GM18502 (cell line): ENCODE measurements around the gene FHL3.

Experiments used
- ATAC-seq: cut with Tn5 transposase; IDR thresholded peaks from one replicate; pipeline ENCODE4 v1.9.1; 2021; ENCODE audit warnings: mild to moderate bottlenecking; ENCODE audit not compliant: unreplicated experiment, poor library complexity

Gene FHL3, protein sequence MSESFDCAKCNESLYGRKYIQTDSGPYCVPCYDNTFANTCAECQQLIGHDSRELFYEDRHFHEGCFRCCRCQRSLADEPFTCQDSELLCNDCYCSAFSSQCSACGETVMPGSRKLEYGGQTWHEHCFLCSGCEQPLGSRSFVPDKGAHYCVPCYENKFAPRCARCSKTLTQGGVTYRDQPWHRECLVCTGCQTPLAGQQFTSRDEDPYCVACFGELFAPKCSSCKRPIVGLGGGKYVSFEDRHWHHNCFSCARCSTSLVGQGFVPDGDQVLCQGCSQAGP

DNA sequence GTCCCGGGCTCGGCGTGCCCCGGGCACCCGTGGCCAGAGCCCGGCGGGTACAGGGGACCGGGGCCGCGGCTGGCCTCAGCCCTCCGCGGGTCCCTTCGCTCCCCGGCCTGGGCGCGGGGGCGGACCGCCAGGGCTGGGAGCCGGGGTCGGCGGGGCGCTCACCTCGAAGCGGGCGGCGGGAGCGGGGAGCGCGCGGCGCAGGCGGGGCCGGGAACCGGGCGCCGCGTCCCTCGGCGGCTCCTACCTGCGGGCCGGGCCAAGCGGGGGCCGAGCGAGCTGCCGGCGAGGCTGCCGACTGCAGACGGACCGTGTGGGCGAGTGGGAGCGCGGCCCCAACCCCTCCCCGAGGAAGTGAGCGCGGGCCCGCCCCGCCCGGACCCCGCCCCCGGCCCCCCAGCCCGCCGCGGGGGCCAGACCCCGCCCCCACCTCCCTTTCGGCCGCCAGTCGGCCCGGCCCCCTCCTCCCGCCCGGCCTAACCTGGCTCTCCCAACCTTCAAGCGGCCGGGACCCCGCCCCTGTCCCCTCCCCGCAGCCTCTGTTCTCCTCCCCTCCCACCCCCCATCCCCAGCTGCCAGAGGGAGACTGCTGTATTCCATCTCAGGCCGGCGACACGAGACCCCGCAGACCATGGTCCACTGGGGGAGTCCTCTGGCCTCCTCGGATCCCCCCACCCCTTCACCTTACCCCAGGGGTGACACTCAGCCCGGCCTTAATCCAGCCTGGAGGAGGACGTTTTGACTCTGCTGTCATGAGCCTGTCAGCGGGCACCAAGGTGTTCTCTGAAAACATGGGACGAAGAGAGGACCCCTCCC, at the start of gene FHL3:
Gene FHL3, minus strand, starts transcription at position 320 of the 813 bp plus-strand sequence. CDS start 6,102 bp downstream, outside the sequence.
- no peak for ATAC-seq

- no peak for ATAC-seq
These were observed 48.2 kb upstream of the FHL3 start for GRCh38 chr1:38053416-38054091.

- ATAC-seq: no peak
These were observed 47.6 kb upstream of the FHL3 start for GRCh38 chr1:38052750-38053415.

GRCh38 chr1:38051079-38051543, 45.8 kb upstream of the FHL3 start:
- ATAC-seq: no peak

GRCh38 chr1:38050397-38051078, 45.2 kb upstream of the FHL3 start:
- no peak for ATAC-seq

DNA sequence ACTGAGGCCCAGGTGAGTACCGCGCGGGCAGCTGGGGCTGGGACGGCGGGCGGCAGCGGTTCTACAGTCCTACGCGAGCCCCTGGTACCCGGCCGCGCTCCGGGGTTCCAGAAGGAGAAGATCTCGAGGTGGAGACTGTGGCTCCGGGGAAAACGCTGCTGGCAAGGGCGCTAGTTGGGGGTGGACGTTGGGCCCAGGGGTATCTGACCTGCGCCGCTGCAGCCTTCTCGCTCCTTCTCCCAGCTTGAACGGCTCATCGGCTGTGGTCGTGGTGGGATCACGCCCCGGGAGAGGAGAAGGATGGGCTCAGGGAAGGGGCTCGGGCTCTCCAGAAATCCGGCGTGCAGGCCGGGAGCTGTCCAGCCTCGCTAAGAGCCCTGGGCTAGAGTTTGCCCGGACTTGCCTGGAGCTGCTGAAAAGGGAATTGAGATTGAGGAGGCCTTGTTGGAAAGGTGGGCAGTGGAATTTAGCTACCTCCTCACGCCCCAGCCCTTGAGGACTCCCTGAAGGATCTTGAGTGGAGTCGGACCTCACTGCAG, 42.4 kb upstream of the FHL3 start:
- ATAC-seq: no peak

DNA sequence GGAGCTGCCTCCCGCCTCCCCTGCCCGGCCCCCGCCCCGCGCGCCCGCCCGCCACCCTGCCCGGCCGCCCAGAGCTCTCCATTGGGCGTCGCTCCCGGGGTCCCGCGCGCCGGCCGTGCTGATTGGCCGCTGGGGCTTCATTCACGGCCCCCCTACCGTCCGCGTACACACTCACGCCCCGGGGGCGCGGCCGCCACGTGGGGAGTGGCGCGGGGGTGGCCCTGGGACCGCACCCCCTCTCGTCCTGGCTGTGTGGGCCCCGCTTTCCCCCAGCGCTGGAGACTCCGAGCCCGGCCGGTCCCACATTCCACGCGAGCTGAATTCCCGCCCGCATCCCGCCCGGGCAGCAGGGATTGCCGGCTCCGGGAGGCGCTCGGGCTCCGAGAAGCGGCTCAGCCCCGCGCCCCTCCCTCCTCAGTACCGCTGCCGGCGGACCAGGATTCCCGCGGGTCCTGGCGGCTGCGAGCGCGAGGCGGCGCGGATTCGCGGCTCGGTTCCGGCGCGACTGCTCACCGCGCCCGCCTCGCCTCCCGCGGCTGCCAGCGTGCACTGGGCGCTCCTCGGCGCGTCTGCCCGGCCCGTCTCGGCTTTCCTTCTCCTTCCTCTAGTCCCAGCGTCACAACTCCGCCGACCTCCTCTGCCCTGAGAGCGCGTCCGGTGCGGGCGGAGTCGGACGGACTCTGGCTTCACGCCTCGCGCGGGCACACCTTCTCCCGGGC, 41.7 kb upstream of the FHL3 start:
- ATAC-seq: peak; percentile 62

GRCh38 chr1:38046333-38046883, 41.1 kb upstream of the FHL3 start, which contains the start of gene POU3F1:
TSS of gene POU3F1 (minus strand) at chr1:38046793. CDS start at chr1:38046743, 50 bp downstream.
- ATAC-seq: peak; percentile 25

DNA sequence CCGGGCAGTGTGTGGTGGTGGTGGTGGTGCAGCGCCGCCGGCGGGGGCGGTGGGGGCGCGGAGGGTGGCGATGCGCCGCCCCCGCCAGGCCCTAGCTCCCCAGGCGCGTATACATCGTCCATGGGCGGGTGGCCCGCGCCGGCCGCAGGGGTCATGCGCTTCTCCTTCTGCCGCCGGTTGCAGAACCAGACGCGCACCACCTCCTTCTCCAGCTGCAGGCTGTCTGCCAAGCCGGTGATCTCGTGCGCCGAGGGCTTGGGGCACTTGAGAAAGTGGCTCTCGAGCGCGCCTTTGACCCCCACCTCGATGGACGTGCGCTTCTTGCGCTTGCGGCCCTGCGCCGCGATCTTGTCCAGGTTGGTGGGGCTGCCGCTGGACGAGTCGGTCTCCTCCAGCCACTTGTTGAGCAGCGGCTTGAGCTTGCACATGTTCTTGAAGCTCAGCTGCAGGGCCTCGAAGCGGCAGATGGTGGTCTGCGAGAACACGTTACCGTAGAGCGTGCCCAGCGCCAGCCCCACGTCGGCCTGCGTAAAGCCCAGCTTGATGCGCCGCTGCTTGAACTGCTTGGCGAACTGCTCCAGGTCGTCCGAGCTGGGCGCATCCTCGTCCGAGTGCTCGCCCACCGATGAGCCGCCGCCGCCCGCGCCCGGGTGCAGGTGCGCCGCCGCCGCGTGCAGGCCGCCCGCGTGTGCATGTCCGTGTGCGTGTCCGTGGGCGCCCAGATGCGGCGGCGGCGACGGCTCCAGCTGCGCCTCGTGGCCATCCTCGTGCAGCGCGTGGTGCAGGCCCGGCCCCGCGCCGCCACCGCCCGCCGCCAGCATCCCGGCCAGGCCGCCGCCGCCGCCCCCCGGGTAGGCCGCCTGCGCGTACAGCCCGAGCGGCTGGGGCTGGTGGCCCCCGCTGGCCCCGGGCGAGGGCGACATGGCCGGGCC, 40.4 kb upstream of the FHL3 start:
- ATAC-seq: peak; percentile 5

- no peak for ATAC-seq
These were observed 39.2 kb upstream of the FHL3 start for GRCh38 chr1:38044221-38045215.

DNA sequence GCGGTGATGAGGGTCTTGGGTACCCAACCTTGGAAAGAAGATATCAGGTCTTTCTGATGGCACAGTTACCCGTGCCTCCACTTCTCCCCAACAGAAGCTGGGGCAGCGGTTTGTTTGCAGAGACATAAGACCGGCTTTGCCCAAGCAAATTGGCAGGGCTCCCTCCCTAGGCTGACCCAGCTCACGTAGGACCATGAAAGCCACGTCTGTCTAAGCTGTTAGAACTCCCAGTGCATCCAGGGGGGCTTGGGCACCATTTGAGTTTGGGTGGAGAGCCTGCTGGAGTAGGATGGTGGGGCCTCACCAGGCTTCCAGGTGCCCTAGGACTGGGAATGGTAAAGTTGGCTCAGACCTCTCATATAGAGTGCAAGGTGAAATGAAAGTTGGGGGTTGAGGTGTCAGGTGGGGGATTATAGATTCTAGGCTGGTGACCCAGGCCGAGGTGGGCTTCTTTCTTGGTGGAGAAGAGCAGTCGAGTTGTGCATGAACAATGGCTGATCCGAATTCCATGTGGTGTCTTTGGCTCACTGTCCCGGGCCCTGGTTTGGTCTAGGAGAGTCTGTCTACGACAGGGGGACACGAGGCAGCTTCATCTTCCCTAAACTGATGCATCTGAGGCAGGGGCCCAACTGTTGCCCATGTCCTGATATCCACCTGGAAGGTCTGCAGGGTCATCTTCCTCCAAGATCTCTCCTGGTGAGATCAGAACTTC, 37.9 kb upstream of the FHL3 start:
- ATAC-seq: no peak

DNA sequence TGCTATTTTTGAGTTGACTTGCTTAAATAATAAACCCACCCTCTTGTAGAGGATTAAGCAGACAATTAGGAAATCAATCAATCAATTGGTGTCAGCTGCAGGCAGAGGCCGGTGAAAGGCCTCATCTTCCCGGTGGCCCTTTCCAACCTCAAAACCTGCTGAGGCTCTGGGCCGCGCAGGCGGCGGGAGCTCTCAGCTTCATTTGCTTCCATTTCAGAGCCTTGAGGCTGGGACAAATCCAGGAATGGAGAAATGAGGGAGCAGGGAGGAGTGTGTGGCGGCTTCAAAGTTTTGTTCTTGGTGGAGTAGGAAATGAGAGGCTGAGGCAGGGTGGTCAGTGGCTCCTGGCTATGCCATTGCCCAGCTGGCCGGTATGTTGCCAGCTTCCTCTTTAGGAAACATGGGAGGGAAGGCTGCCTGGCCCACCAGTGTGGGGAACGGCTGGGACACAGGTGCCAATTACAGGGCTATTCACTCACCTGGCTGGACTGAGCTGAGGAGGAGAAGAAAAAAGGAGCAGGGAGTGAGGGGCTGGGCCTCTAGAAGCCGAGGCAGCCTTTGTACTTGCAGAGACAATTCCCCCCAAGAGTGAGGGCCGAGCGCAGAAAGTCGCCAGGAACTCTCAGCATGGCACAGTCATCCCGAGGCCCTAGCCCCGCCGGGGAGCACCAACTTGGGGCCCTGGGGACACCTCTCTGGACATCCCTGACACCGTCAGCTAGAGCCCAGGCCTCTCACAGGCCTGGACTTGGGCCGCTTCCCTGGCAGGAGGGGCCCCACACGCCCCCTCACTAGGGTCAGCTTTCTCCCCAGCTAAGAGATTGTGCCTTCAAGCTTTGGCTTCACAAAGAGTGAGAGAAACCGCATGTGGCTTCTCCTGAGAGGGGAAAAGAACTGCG, 36.9 kb upstream of the FHL3 start:
- ATAC-seq: no peak

DNA sequence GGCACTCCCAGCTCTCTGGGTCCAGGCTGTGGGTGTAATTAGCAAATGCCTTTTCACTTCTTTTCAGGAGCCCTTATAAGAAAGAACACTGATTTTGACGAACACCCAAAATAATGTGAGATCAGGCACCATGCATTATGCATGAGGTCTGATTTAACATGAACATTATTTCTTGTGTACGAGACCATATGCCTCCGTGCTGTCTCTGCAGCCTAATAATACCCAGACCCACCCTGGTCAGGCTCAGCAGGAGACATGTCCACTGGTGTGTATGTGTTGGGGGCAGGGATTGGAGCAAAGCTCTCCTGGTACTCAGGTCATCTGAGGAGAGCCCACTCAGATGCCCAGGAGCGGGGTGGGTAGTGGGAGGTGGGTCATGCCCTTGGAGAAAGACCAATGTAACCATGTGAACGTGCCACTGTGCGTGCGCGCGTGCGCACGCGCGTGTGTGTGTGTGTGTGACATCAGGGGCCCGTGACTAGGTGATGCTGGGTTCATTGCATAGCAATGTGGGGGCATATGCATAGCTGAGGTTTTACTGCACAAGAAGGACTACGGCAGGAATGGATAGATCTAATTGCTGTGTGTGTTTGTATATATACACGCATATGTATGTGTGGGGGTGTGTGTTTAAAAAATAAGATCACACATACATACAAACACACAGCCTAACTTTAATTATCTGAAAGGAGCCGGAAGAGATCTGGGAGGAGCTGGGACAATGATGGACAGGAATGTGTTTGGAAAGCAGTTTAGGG, 34.2 kb upstream of the FHL3 start:
- no peak for ATAC-seq

GRCh38 chr1:38038861-38039260, 33.5 kb upstream of the FHL3 start:
- ATAC-seq: no peak
